HK-2 (cell line): ENCODE data around the gene DPEP3.
"Not testable (repeated sequence)": the region's sequence is repeated elsewhere in the genome, so short reads cannot be mapped to it uniquely, and the experiment has no call there.

Experiments
- DNase-seq: peaks from one replicate; pipeline ENCODE4 v3.0.0-alpha.2; 2018; ENCODE audit not compliant: unreplicated experiment

DPEP3 gene

DNA sequence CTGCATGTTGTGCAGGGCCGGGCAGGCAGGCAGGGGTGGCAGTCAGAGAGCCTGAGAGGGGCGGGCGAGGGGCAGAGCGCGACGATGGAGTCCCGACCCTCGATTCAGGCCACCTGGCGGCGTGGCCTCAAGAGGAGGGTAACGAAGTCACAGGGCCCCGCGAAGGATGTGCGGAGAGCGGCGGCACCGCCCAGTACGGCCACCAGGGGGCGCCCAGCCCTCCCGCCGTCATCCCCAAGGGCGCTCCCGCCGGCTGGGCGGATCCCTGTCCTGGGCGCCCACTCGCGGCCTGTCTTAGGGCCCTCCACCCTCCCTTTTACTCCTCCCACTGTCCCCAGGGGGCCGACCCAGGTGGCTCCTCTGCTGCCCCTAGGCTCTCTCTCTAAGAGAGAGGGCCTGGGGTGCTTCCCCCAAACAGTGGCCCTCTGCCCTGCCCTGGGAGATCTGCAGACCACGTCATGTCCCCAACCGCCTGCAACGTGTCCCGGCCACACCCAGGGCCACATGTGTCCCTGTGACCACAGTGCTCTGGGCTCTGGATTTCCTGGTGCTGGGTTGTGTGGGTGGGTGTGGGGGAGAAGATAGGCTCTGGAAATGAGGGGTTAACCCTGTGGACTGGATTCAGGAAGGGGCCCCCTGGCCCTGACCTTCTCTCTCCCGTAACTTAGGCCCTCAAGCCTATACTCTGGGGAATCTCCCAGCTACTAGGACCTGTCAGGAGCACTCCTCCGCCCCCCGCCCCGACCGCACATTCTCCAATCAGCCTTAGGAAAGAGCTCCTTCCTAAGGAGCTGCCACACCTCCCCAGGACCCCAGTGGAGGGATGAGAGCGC, 13.1 kb upstream of the DPEP3 start:
- peak; percentile 81 for DNase-seq

- DNase-seq = no peak
Measured at GRCh38 chr16:67992661-67993206, 12.4 kb upstream of the DPEP3 start.

- no peak for DNase-seq
Measured at GRCh38 chr16:67990018-67990386, 9.7 kb upstream of the DPEP3 start.

DNA sequence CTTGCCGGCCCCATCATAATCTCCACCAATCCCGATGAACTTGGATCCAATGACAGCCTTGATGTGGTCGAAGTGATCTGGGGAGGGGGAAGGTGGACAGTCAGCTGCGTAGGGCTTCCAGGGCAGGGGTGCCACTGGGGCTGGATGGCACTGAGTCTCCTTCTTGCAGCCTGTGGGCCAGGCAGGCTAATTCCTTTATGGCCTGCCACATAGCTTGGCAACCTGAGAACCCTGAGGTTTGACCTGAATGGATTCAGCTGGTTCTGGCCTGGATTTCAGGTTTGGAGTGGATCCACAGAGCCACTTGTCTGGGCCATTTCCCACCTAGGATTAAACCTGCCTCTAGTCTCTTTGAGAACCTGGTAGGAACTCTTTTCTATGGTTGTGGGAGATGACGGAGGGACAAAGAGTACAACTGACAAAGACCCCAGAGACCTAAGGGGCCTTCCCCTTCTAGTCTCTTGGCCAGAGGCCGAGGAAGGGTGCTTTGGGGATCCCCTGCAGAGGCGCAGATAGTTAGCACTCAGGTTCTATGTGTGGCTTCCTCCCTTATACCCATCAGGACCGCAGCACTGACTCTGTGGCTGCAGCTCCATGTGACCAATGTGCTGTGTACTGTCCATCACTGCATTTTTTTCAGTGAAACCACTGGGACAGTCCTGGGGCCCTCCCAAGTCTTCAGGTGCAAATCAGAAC, 9.2 kb upstream of the DPEP3 start:
- DNase-seq = no peak

GRCh38 chr16:67988675-67989074, 8.4 kb upstream of the DPEP3 start:
- DNase-seq = no peak

DNA sequence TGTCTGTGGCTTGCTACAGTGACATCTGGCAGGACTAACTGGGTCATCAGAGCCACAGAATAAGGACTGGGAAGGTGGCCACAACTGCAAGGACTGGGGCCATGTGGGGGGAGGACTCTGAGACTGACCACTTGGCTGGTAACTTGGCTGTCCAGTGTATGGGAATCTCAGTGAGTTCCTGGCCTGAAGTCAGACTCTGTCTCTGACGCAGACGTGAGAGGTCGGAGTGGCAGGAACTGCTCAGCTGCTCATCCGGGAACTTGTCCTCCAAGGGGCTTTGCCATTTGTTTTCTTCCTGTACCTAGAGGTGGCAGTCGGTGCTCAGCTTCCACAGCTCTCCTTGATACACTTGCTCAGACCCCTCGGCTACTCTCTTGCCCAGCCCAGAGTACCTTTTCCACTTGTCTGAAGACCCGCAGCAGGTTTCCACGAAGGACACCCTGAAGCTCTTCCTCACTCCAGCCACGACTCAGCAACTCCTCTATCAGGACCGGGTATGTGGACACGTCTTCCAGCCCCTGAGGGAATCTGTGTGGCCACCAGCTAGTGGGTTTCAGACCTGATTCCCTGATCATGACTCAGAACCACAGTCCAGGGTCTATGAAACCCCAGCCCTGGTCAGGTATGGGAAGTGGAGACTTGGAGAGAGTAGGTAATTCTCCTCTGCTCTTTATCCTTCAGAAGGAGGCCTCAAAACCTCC, 7.3 kb upstream of the DPEP3 start:
- no peak for DNase-seq

DNA sequence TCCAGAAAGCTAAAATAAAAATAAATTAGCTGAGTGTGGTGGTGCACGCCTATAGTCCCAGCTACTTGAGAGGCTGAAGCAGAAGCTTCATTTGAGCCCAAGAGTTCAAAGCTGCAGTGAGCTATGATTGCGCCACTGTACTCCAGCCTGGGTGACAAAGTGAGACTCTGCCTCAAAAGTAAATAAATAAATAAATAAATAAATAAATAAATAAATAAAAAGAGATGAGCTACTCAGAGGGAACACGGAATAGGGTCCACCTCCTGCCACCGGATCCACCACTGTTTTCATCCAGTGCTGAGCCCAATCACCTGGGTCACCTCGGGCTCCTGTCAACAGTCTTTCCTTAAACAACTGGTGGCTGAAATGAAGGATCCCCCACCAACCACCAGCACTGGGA, 6.7 kb upstream of the DPEP3 start:
- no peak for DNase-seq

GRCh38 chr16:67982011-67982696, 1.9 kb upstream of the DPEP3 start:
- no peak for DNase-seq

GRCh38 chr16:67977469-67978227, 2.7 kb downstream of the DPEP3 start:
- DNase-seq = no peak

GRCh38 chr16:67977005-67977404, 3.3 kb downstream of the DPEP3 start:
- no peak for DNase-seq

DNA sequence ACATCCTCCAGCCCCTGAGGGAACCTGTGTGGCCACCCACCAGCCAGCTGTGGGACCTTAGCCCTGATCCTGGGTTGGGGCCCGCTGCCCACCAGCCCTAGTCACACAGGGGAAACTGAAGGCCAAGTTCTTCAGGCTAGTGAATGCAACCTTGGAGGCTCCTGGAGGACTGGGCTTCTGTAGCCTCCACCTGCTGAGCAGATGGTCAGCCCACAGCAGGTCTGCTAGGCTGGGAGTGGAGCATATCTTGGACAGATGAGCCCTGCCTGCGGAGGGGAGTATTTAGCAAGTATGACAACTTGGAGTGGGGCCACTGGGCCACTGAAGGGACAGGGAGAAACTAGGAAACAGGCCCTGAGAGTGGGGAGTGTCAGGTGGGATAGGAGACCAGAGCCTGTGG, 4.1 kb downstream of the DPEP3 start:
- no peak for DNase-seq

DNA sequence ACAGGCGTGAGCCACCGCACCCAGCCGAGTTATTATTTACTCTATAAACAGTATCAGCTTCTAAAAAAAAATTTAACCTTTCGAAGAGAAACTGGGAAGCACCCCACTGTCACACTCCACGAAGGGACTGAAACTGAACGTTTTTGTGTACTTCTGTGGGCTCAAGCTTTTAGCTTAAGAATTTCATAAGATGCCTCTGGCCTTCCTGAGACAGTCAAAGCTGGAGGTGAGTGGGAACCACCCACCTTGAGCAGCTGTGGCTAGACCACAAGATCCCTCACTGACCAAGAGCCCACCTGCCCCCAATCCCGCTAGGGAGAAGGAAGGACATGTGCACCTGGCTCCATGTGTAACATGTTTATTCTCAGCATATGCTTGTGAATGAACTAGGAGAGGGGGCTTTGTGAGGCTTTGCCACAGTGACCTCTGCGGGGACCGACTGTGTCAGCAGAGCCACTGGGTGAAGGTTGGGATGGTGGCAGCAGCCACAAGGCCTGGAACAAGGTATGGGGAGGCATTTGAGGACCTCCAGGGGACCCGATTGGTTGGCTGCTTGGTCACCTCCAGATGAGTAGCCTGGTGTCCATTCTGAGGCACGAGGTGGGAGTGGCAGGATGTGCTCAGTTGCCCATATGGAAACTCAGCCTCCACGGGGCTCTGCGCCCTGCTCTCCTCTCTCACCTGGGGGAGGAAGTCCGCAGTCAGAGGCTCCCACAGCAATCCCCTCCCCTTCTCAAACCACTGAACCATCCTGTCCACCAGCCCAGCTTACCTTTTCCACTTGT, 4.8 kb downstream of the DPEP3 start:
- DNase-seq = no peak

GRCh38 chr16:67972285-67972684, 8.0 kb downstream of the DPEP3 start:
- DNase-seq = not testable (repeated sequence)

- no peak for DNase-seq
Measured at GRCh38 chr16:67971111-67971510, 9.2 kb downstream of the DPEP3 start.

GRCh38 chr16:67969254-67970039, 10.9 kb downstream of the DPEP3 start:
- no peak for DNase-seq

GRCh38 chr16:67968400-67969253, 11.7 kb downstream of the DPEP3 start, which contains the start of gene SLC12A4:
SLC12A4 (minus strand) TSS chr16:67968637; CDS start chr16:67968553, 84 bp downstream.
- DNase-seq = peak; percentile 84

DNA sequence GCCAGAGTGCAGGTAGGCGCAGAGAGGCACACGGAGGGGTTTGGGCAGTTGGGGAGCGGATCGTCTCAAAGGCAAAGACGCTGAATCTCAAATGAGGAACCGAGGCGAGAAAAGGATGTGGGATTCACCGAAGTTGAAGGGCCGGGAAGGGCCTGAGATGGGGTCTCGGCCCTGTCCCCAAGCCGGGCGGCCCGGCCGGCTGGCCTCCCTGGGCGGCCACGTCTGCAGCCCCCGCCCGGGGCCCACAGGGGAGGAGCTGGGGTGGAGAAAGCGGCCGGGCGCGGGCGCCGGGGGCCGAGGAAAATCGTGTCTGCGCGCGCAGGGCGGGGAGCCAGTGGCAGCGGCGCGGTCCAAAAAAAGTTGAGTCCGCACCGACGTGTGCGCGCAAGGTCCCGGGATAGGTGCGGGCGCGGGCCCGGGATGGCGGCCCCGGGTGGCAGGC, 12.3 kb downstream of the DPEP3 start:
- DNase-seq = peak; percentile 45
